ENCODE results near the gene BAZ1B.

GRCh38 chr7:73512018-73512780, 9.9 kb downstream of the BAZ1B start:
- no peak for TF ChIP-seq CTCF (IDR thresholded peaks at IDR 0.05)
- TF ChIP-seq EZH2 (IDR thresholded peaks at IDR 0.05), result no peak

Data from neural progenitor cell (in vitro differentiated cells).